OCI-LY7 (cell line): ENCODE data around the gene LRP5.

ENCODE experiments used
- EZH2phosphoT487 ChIP-seq: fragments of 200-600 bp; sonication (generic); IDR thresholded peaks from 2 replicates; pipeline ENCODE4 v1.6.1; 2018; ENCODE audit warnings: low read depth, borderline replicate concordance, mild to moderate bottlenecking, mixed run types, antibody characterized with exemption, low read length, moderate library complexity, mixed read lengths
- TF ChIP-seq, protein P1 (sequence below): fragments of 200-600 bp; sonication (generic); conservative IDR thresholded peaks from 2 replicates; pipeline ENCODE4 v1.5.1; 2014; ENCODE audit warnings: mild to moderate bottlenecking, antibody characterized with exemption, low read length, moderate library complexity, mixed read lengths

DNA sequence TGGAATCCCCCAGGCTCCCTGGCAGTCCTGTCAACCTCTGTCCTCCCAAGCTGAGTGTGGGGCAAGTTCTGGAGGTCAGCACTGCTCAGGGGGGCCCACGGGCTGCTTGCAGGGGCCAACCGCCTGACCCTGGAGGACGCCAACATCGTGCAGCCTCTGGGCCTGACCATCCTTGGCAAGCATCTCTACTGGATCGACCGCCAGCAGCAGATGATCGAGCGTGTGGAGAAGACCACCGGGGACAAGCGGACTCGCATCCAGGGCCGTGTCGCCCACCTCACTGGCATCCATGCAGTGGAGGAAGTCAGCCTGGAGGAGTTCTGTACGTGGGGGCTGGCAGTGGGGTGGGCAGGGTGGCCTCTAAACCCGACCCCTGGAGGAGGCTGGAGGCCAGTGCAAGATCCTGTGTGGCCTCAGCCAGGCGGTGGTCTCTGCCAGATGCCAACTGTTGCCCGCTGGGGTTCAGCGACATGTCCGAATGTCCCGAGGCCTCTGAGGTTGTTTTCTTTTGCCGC is 113.5 kb downstream of the LRP5 start:
- TF ChIP-seq, protein P1, sequence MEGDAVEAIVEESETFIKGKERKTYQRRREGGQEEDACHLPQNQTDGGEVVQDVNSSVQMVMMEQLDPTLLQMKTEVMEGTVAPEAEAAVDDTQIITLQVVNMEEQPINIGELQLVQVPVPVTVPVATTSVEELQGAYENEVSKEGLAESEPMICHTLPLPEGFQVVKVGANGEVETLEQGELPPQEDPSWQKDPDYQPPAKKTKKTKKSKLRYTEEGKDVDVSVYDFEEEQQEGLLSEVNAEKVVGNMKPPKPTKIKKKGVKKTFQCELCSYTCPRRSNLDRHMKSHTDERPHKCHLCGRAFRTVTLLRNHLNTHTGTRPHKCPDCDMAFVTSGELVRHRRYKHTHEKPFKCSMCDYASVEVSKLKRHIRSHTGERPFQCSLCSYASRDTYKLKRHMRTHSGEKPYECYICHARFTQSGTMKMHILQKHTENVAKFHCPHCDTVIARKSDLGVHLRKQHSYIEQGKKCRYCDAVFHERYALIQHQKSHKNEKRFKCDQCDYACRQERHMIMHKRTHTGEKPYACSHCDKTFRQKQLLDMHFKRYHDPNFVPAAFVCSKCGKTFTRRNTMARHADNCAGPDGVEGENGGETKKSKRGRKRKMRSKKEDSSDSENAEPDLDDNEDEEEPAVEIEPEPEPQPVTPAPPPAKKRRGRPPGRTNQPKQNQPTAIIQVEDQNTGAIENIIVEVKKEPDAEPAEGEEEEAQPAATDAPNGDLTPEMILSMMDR, result no peak
- TF ChIP-seq EZH2phosphoT487, result no peak
